GM20000 (cell line): Measurements from ENCODE around the gene ZNF584.
"Not testable (repeated sequence)": the region's sequence is repeated elsewhere in the genome, so short reads cannot be mapped to it uniquely, and the experiment has no call there.

ENCODE experiments used
- DNase-seq: peaks from one replicate; pipeline ENCODE4 v3.0.0; 2012; ENCODE audit warnings: low spot score
- CTCF ChIP-seq: IDR thresholded peaks from 2 replicates; pipeline ENCODE4 v1.5.1; 2012; ENCODE audit warnings: mild to moderate bottlenecking, control low read depth; ENCODE audit errors: extremely low read depth, missing control alignments

ZNF584 gene

GRCh38 chr19:58428617-58429016, 20.2 kb downstream of the ZNF584 start:
- DNase-seq = no peak
- TF ChIP-seq CTCF = no peak

- DNase-seq = no peak
Observed at GRCh38 chr19:58429745-58430144, 21.3 kb downstream of the ZNF584 start.

DNA sequence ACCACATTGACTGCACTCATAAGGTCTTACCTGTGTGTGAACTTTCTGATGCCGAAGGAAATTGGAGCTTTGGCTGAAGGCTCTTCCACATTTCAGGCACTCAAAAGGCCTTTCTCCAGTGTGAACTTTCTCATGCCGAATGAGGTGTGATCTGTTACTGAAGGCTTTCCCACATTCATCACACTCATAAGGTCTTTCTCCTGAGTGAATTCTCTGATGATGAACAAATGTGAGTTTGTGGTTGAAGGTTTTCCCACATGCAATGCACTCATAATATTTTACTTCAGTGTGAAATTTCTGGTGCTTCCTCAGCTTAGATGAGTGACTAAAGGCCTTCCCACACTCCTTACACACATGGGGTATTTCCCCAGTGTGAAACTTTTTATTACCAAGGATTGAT, 25.8 kb downstream of the ZNF584 start:
- no peak for TF ChIP-seq CTCF
- DNase-seq = no peak

More at GRCh38 chr19:58429745-58430144, 21.3 kb downstream of the ZNF584 start:
- TF ChIP-seq CTCF = no peak

DNA sequence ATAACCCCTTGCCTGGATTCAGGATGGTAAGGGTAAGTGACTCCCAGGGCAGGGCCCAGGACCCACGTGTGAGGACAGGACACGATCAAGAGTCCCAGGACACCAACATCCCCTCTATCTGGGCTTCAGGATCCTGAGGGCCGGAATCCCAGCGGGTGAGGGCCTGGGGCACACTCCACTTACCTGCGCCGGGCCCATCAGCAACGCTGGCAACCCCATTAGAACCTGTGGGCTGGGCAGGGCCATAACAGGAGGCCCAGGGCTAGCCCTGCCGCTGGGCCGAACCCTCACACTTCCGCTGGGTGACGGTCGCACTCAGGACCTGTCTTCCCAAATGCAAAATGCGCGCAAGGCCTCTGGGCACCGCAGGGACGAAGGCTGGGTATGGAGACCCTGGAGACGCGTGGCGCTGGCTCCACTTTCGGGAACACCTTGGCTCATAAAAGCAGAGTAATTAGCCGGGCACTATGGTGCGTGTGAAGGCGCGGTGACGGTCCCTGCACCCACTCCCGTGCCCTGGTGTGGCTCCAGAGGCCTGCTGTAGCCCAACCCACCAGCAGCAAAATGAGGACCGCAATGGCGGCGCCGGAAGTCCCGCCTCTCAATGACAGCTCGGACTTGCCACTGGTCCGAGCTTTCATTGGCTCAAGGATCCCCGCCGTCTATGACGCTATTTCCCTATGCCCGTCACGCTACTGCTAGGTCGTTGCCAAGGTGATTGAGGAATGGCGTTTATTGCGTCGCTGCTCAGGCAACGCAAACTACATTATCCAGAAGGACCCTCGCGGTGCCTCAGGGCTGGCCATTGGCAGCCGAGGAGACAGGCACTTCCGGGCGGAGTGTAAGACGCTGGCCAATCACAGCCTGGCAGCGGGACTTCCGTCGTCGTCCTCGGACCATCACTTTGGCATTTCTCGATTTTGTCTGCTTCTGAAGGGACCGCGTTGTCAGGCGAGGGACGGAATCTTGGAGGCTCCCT, 31.4 kb downstream of the ZNF584 start, which contains the start of gene ZNF132:
TSS of gene ZNF132 (minus strand) at position 578 of the 979 bp plus-strand sequence. CDS start at position 246, 332 bp downstream.
- DNase-seq = peak; percentile 94
- no peak for TF ChIP-seq CTCF

GRCh38 chr19:58440556-58440955, 32.1 kb downstream of the ZNF584 start:
- TF ChIP-seq CTCF = no peak
- DNase-seq = no peak

DNA sequence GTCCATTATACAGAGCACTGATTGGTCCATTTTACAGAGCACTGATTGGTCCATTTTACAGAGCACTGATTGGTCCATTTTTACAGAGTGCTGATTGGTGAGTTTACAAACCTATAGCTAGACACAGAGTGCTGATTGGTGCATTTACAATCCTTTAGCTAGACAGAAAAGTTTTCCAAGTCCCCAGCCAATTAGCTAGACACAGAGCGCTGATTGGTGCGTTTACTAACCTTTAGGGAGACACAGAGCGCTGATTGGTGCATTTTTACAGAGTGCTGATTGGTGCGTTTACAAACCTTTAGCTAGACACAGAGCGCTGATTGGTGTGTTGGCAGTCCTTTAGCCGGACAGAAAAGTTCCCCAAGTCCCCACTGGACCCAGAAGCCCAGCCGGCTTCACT, 34.5 kb downstream of the ZNF584 start:
- DNase-seq = not testable (repeated sequence)

- not testable (repeated sequence) for DNase-seq
Observed at GRCh38 chr19:58448860-58449259, 40.4 kb downstream of the ZNF584 start.

GRCh38 chr19:58449980-58450379, 41.5 kb downstream of the ZNF584 start:
- not testable (repeated sequence) for DNase-seq

DNA sequence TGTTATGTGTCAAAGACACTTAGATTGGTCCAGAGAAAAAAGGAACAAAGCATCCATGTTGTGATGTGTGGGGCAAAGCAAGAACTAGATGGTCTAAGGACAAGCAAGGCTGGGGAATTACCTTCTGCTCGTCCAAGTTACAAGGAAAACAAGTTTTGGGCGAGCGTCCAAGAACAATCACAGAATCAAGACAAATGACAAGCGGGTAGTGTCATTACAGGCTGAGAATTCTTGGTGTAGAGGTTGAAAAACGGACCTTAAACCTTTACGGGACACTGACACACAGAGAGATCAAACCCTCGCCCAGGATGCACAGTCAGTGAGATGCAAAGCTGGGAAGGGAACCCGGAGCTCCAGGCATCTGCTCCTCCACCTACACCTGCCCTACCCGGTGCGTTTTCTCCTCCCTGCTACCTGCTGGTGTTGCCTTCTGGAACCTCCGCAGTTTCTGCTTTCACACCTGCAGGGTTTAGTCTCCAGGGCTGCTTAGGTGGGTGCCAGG, 42.5 kb downstream of the ZNF584 start:
- DNase-seq = no peak
- no peak for TF ChIP-seq CTCF
